SJSA1 (cell line): ENCODE measurements around the gene SLC16A1. TPM values are rescaled to one million over a fixed set of nuclear protein-coding genes. Genes with fewer than 3 reads are reported as not detected.
A peak's percentile ranks its signal among the peaks of the same experiment; 100 is the strongest.

Experiments used
- DNase-seq, 2 experiments: peaks; one replicate each; pipeline ENCODE4 v3.0.0-alpha.2; 2015 to 2020; ENCODE audit warnings: low spot score in 2 of 2, low read depth in 1 of 2
- H3K27ac ChIP-seq: fragments of 250-450 bp; sonication (Bioruptor Pico); 2 replicates; pipeline ENCODE4 v1.5.1; 2020; ENCODE audit warnings: mild to moderate bottlenecking, moderate library complexity
- H3K27me3 ChIP-seq: fragments of 250-450 bp; sonication (Bioruptor Pico); replicated peaks from 2 replicates; pipeline ENCODE4 v1.5.1; 2020; ENCODE audit warnings: mild to moderate bottlenecking, moderate library complexity
- H3K36me3 ChIP-seq: fragments of 250-450 bp; sonication (Bioruptor Pico); 2 replicates; pipeline ENCODE4 v1.5.1; 2020; ENCODE audit warnings: mild to moderate bottlenecking
- H3K4me1 ChIP-seq: fragments of 250-450 bp; sonication (Bioruptor Pico); replicated peaks from 2 replicates; pipeline ENCODE4 v1.6.1; 2021; ENCODE audit warnings: mild to moderate bottlenecking
- H3K4me3 ChIP-seq: fragments of 250-450 bp; sonication (Bioruptor Pico); 2 replicates; pipeline ENCODE4 v1.5.1; 2020; ENCODE audit warnings: mild to moderate bottlenecking
- H3K9me3 ChIP-seq: fragments of 250-450 bp; sonication (Bioruptor Pico); replicated peaks from 2 replicates; pipeline ENCODE4 v1.5.1; 2020; ENCODE audit warnings: mild to moderate bottlenecking
- total RNA-seq: library from RNA; depleted of rRNA; stranded (reverse); fragments of >200 nt; shearing (Covaris generic); gene quantifications from 2 replicates; pipeline ENCODE4 v1.2.3, GENCODE V29; 2014

SLC16A1 gene
- total RNA-seq, 1 experiment from 2014 or later = 106 TPM

DNA sequence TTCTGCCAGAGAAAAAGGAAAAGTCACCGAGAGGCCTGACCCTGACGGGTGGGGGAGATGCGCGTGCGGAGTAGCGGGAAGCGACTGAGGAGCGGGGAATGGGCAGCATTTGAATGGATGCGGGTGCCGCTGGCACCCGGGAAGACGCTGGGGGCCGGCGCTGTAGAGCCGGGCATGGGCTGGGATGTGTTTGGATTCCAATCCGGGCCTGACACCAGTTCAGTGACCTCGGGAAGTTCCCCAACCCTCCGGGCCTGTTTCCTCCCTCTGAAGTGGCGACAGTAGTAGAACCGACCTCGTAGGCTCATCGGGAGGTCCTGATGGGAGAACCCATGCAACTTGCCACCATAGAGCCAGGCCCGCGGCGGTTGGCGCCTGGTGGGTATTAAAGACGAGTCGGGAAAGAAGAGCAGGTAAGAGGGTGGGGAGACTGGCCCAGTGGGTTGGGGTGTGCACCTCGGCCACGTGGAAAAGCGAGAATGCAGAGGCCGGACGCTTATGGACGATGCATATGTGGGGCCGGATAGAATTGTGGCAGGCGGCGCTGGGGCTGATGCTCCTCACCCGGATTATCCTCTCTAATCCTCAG is 642 bp upstream of the SLC16A1 start:
- Histone ChIP-seq H3K27me3 (no peaks in the 10 kb centered on the region), H3K36me3 (peaks cover 17% of the 10 kb centered on the region; the same call in 1 of the 2 replicates), H3K9me3 (no peaks in the 10 kb centered on the region), H3K4me3 (peak overlapping the region; percentile 59), H3K27ac (peak overlapping the region; percentile 76), H3K4me1 (peaks cover 23% of the 10 kb centered on the region)
- peak in 1 of 2 experiments; percentile 57 for DNase-seq

DNA sequence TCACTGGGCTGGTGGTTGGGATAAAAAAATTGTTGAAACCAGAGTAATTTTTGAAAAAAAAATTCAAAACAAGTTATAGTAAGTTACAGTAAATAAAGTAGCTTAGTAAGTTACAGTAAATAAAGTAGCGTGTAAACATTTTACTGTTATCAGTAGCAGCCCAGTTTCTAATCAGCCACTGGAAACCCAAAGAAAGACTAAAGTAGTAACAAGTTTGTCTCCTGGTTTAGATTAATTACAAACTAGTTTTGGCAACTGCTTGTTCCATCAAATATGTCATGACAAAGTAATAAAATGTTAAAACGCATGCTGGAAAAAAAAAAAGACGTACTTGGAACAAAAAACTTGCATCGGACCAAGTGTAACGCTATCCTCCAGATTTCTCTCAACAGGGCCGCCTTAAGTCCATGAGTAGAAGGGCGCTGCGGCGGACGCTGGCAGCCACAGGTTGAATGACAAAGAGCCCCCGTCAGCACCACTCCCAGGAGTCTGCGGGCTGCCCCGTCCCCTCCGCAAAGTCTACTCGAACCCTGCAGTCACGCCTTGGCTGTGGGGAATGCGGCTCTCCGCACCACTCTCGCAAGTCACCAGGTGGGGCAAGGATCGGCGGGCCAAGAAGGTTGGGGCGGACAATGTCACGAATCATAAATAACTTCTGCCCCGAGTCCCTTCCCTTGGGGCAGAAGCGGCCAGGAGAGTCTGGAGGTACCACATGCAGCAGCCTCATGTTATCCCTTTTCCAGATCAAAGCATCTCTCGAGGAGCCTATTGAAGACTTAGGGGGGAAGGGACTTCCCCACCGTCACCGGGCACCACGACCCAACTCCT is 837 bp downstream of the SLC16A1 start:
- peaks cover 23% of the 10 kb centered on the region for H3K4me1 ChIP-seq
- H3K27me3 ChIP-seq = no peaks in the 10 kb centered on the region
- H3K36me3 ChIP-seq = 0 out of 2 replicates have a peak, but pooled peaks cover 5% of the 10 kb centered on the region
- DNase-seq = peak; percentile 67 to 80
- peak overlapping the region; percentile 76 for H3K27ac ChIP-seq
- H3K4me3 ChIP-seq = peak overlapping the region; percentile 59
- H3K9me3 ChIP-seq = no peaks in the 10 kb centered on the region

DNA sequence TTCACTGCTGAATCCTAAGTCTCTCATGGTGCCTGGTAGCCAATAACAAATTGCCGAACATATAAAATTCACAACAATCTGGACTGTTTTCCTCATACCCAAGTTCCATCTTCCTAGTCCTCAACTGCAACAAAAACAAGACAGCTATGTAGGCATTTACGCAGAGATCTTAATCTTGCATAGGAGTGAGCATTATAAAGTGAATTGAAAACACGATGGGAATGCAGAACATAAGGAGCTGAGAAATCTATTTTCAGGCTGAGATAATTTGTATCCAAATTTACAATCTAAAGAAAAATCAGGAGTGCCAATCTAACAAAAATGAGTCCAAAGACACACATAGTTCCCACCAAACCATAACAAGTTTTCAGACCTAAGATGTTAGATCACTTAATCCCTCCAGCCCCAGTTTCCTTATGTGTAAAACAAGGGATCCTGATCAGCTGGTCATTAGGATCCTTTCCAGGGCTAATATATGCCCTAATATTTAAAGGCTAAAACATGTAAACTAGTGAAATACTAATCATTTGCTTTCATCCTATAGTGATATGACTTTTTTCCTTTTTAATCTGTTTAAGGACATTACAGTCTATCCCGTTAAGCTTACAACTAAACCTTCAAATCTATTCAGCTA is 1.9 kb downstream of the SLC16A1 start:
- Histone ChIP-seq H3K4me1 (peaks cover 23% of the 10 kb centered on the region), H3K4me3 (peak overlapping the region; percentile 59; the same call in 1 of the 2 replicates), H3K36me3 (no peaks in the 10 kb centered on the region), H3K27ac (no peak overlapping the region), H3K27me3 (no peaks in the 10 kb centered on the region), H3K9me3 (no peaks in the 10 kb centered on the region)
- DNase-seq = no peak

DNA sequence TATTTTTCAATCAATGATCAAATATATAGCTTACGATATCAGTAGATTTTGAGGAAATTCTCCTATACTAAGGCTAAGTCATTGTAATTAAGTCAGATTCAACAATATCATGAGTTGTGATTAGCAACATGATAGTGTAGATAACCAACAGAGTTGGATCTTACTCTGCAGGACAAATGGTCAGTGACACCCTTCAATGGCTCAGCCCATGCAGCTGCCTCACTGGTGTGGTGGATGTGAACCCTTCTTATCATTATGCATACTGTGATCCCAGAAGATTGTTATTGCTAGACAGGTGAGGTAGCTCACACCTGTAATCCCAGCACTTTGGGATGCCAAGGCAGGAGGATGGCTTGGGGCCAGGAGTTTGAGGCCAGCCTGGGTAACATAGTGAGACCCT is 5.6 kb downstream of the SLC16A1 start:
- no peaks in the 10 kb centered on the region for H3K36me3 ChIP-seq
- H3K27me3 ChIP-seq = no peaks in the 10 kb centered on the region
- no peak overlapping the region for H3K4me3 ChIP-seq
- H3K27ac ChIP-seq = no peak overlapping the region
- H3K4me1 ChIP-seq = peaks cover 17% of the 10 kb centered on the region
- H3K9me3 ChIP-seq = no peaks in the 10 kb centered on the region
- no peak for DNase-seq

DNA sequence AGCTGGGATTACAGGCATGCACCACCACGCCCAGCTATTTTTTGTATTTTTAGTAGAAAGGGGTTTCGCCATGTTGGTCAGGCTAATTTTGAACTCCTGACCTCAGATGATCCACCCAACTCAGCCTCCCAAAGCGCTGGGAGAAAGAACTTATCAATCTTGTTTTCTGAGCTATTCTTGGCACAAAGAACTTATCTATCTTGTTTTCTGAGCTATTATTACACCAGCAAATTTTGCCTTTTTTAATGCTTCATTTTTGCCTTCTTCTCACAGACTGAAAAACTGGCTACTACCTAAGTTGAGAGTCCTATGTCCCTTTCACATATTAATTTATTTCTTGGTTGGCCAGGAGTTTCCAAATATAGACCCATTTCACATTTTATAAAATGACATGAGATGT is 9.3 kb downstream of the SLC16A1 start:
- no peak for DNase-seq

DNA sequence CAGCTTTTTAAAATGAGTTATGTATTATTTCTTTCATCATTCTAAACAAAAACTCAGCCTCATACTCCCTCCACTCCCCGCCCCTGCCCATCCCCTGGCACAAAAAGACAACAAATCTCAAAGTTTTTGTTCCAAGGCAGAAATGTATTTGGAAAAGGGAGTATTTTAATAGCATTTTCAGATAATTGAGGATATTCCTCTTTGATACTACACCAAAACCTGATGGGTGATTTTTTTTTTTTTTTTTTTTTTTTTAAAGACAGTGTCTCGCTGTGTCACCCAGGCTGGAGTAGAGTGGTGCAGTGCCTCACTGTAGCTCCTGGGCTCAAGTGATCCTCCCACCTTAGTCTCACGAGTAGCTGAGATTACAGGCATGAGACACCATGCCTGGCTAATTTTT is 16.2 kb downstream of the SLC16A1 start:
- no peak overlapping the region for H3K4me3 ChIP-seq
- H3K9me3 ChIP-seq = no peaks in the 10 kb centered on the region
- no peaks in the 10 kb centered on the region for H3K27me3 ChIP-seq
- peaks cover 33% of the 10 kb centered on the region for H3K4me1 ChIP-seq
- H3K27ac ChIP-seq = no peak overlapping the region
- no peaks in the 10 kb centered on the region for H3K36me3 ChIP-seq
- DNase-seq = no peak

More for the DNA sequence above, 9.3 kb downstream of the SLC16A1 start:
- Histone ChIP-seq H3K4me3 (no peak overlapping the region), H3K4me1 (no peaks in the 10 kb centered on the region; the same call in 1 of the 2 replicates), H3K27me3 (no peaks in the 10 kb centered on the region), H3K27ac (no peak overlapping the region), H3K36me3 (no peaks in the 10 kb centered on the region), H3K9me3 (no peaks in the 10 kb centered on the region)

DNA sequence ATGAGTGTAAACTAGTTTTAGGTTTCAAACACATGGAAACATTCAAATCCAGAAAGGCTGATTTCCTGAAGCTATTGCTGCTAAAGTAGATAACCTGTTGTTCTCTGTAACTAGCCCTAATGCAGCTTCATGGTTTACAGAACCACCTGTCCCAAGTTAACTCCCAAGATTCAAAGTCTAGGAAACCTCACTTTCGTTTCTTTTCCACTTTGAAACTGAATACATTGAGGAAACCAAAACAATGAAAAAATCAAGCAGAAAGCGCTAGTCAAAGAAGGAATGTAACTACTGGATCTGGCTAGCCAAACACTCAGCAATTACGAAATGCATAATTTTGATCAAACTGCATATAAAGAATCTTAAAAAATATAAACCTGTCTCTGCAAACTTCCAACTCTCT is 17.8 kb downstream of the SLC16A1 start:
- Histone ChIP-seq H3K4me1 (peaks cover 39% of the 10 kb centered on the region), H3K9me3 (no peaks in the 10 kb centered on the region), H3K4me3 (no peak overlapping the region), H3K27ac (no peak overlapping the region), H3K27me3 (no peaks in the 10 kb centered on the region), H3K36me3 (no peaks in the 10 kb centered on the region)
- DNase-seq = no peak

DNA sequence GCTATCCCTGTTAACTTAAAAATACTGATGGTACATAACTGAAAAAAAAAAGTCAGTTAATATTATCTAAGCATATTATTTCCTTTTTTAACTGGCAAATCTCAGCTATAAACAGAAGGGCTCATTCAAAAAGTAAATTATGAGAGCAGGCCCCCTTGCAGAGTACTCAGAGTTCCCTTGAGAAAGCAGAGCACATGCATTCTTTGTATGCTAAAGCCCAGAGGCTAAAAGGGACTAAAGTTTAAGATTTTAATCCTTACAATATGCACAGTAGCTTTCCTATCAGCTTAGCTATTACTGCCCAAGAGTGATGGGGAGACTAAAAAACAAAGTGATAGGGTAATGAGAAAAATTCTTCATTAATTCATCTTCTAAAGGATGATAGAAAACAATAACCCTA is 18.5 kb downstream of the SLC16A1 start:
- no peak overlapping the region; the same call in 1 of the 2 replicates for H3K27ac ChIP-seq
- H3K9me3 ChIP-seq = no peaks in the 10 kb centered on the region
- no peak overlapping the region for H3K4me3 ChIP-seq
- H3K27me3 ChIP-seq = no peaks in the 10 kb centered on the region
- no peaks in the 10 kb centered on the region for H3K36me3 ChIP-seq
- DNase-seq = no peak
- H3K4me1 ChIP-seq = peaks cover 39% of the 10 kb centered on the region

DNA sequence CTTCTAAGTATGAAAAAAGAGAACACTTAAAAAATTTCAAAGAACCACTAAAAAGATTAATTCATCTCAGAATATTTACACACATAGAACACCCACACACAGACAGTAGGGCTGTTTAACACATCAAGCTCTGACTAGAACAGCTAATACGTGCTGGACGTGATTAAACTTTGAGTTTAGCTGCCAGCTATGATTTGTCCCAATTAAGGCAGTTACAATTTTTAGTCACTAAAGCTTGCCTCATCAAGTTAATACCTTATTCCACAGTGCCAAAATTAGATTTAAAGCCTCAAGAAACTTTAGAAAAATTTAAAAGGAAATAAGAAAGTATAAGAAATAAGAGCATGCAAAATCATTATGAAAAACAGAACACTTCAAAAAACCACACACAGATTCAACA is 18.9 kb downstream of the SLC16A1 start:
- DNase-seq = no peak
- Histone ChIP-seq H3K9me3 (no peaks in the 10 kb centered on the region), H3K27me3 (no peaks in the 10 kb centered on the region), H3K36me3 (no peaks in the 10 kb centered on the region), H3K4me1 (peaks cover 39% of the 10 kb centered on the region), H3K4me3 (no peak overlapping the region), H3K27ac (no peak overlapping the region; the same call in 1 of the 2 replicates)

DNA sequence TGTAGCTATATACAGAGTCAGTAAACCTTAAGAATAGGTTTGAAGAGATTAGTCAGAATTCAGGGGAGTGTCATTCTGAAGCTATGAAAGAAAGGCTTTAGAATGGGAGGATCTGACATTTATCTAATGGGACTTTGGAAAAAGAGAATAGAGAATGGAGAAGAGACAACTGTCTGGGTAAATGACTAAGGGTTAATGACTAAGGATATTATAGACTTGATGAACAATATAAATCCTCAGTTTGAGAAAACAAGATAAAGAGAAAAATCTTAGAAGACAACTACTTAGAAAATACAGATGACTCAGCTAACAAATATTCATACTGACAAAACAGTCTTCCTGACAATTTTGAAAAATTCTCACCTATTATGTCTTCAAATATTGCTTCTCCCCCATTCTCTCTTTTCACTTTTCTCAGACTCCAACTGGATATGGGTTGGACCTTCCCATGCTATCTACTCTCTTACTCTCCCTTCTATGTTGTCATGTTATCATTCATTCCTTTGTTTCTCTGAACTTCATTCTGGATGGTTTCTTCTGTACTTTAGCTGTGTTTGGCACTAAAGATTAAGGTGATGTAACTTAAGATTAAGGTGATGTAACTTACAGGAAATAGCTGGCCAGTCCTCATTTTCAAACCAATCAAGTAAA is 20.4 kb downstream of the SLC16A1 start:
- Histone ChIP-seq H3K4me1 (peaks cover 39% of the 10 kb centered on the region), H3K27me3 (no peaks in the 10 kb centered on the region), H3K27ac (peak overlapping the region; percentile 69), H3K36me3 (no peaks in the 10 kb centered on the region), H3K9me3 (no peaks in the 10 kb centered on the region), H3K4me3 (no peak overlapping the region)
- peak in 1 of 2 experiments; percentile 79 for DNase-seq

DNA sequence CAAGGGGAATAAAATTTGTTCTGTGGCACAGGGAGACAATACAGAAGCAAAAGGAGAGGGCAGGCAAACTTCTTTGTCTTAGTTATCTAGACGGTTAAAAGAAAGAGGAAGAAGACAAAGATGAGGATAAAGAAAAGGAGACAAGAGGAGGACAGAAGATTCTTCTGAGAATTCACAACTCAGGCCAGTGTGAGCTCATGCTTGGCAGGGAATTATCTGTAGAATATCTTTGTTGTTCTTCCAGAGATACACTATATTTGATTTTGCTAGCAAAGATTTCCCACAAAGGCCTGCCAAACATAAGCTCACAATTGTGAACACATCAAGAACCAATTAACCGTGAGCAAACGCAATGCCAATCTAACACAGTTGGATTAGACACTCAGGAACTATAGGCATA is 21.4 kb downstream of the SLC16A1 start:
- H3K27me3 ChIP-seq = no peaks in the 10 kb centered on the region
- H3K4me1 ChIP-seq = peaks cover 39% of the 10 kb centered on the region
- DNase-seq = no peak
- no peaks in the 10 kb centered on the region for H3K36me3 ChIP-seq
- H3K9me3 ChIP-seq = no peaks in the 10 kb centered on the region
- peak overlapping the region; percentile 69 for H3K27ac ChIP-seq
- H3K4me3 ChIP-seq = no peak overlapping the region

DNA sequence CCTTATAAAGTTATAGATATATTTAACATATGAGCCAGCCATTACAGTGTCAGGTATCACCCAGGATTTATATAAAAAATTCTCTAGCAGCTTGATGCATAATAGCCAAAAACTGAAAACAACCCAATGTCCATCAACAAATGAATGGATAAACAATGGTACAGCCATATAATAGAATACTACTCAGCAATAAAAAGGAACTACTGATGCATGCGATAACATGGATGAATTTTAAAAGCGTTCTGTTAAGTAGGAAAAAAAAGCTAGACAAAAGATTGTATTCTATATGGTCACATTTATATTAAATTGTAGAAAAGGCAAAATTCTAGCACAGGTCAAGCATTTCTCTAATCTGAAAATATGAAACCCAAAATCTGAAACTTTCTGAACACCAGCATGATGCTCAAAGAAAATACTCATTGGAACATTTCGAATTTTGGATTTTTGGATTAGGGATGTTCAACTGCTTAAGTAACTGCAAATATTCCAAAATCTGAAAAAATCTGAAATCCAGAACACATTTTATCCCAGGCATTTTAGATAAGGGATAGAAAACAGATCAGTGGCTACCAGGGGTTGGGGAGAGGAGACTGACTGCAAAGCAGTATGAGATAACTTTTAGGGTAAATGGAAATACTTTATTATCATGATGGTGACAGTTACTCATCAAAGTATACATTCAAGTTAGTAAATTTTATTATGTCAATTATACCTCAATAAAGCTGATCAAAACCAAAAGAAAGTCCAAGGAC is 22.0 kb downstream of the SLC16A1 start:
- no peak overlapping the region for H3K4me3 ChIP-seq
- no peaks in the 10 kb centered on the region for H3K36me3 ChIP-seq
- H3K27me3 ChIP-seq = no peaks in the 10 kb centered on the region
- H3K4me1 ChIP-seq = peaks cover 39% of the 10 kb centered on the region
- peak overlapping the region; percentile 69 for H3K27ac ChIP-seq
- DNase-seq = no peak
- H3K9me3 ChIP-seq = no peaks in the 10 kb centered on the region

DNA sequence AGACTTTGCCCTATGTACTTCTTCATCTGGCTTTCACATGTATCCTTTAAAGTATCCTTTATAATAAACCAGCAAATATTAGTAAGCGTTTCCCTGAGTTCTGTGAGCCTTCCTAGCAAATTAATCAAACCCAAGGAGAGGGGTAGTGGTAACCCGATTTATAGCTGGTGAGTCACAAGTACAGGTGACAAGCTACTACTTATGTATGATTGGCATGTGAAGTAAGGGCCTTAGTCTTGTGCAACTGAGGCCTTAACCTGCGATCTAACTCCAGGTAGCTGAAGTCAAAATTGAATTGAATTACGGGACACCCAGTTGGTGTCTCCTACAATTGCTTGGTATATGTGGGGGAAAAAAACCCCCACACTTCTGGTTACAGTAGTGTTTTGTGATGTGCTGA is 26.0 kb downstream of the SLC16A1 start:
- Histone ChIP-seq H3K9me3 (no peaks in the 10 kb centered on the region), H3K4me1 (peaks cover 8% of the 10 kb centered on the region), H3K27me3 (no peaks in the 10 kb centered on the region), H3K36me3 (peaks cover 20% of the 10 kb centered on the region), H3K4me3 (no peak overlapping the region), H3K27ac (no peak overlapping the region)
- no peak for DNase-seq
